ENCODE data around the gene ABTB2. TPM values are rescaled to one million over a fixed set of nuclear protein-coding genes. Genes with fewer than 3 reads are reported as not detected.
A peak's percentile ranks its signal among the peaks of the same experiment; 100 is the strongest.

ABTB2 gene
- total RNA-seq, 1 donor from 2014 or later, result 15.9 TPM

- ATAC-seq (ENCODE audit: poor library complexity) (peak; percentile 7), DNase-seq (no peak)
Observed at GRCh38 chr11:34328632-34328910, 29.2 kb downstream of the ABTB2 start.

GRCh38 chr11:34327804-34328631, 29.8 kb downstream of the ABTB2 start:
- intact Hi-C loops (cut with DNase I), result no loop called here
- DNase-seq, result peak; percentile 66
- ATAC-seq (ENCODE audit: poor library complexity), result peak; percentile 85

More at GRCh38 chr11:34328632-34328910, 29.2 kb downstream of the ABTB2 start:
- intact Hi-C loops (cut with DNase I), result no loop called here

GRCh38 chr11:34324466-34324865, 33.3 kb downstream of the ABTB2 start:
- ATAC-seq (ENCODE audit: poor library complexity), result no peak
- intact Hi-C loops (cut with DNase I), result no loop called here
- no peak for DNase-seq

- DNase-seq, result no peak
- intact Hi-C loops (cut with DNase I), result no loop called here
- ATAC-seq (ENCODE audit: poor library complexity), result no peak
Observed at GRCh38 chr11:34323601-34324000, 34.2 kb downstream of the ABTB2 start.

- intact Hi-C loops (cut with DNase I), result no loop called here
- ATAC-seq (ENCODE audit: poor library complexity), result no peak
- no peak for DNase-seq
Observed at GRCh38 chr11:34318111-34319037, 39.4 kb downstream of the ABTB2 start.

- intact Hi-C loops (cut with DNase I), result no loop called here
- ATAC-seq (ENCODE audit: poor library complexity) (no peak), DNase-seq (no peak)
Observed at GRCh38 chr11:34317666-34318065, 40.1 kb downstream of the ABTB2 start.

- intact Hi-C loops (cut with DNase I), result no loop called here
- no peak for ATAC-seq (ENCODE audit: poor library complexity)
- DNase-seq, result no peak
Observed at GRCh38 chr11:34317036-34317360, 40.8 kb downstream of the ABTB2 start.

GRCh38 chr11:34316347-34317035, 41.3 kb downstream of the ABTB2 start:
- DNase-seq (no peak), ATAC-seq (ENCODE audit: poor library complexity) (peak; percentile 29)
- intact Hi-C loops (cut with DNase I), result no loop called here

- intact Hi-C loops (cut with DNase I), result no loop called here
- ATAC-seq (ENCODE audit: poor library complexity) (no peak), DNase-seq (no peak)
Observed at GRCh38 chr11:34315394-34315793, 42.4 kb downstream of the ABTB2 start.

- intact Hi-C loops (cut with DNase I), result no loop called here
- DNase-seq (no peak), ATAC-seq (ENCODE audit: poor library complexity) (no peak)
Observed at GRCh38 chr11:34314936-34315335, 42.9 kb downstream of the ABTB2 start.

- DNase-seq (no peak), ATAC-seq (ENCODE audit: poor library complexity) (no peak)
- intact Hi-C loops (cut with DNase I), result no loop called here
Observed at GRCh38 chr11:34314176-34314575, 43.6 kb downstream of the ABTB2 start.

- ATAC-seq (ENCODE audit: poor library complexity), result no peak
- DNase-seq, result no peak
- intact Hi-C loops (cut with DNase I), result no loop called here
Observed at GRCh38 chr11:34313099-34313517, 44.7 kb downstream of the ABTB2 start.

GRCh38 chr11:34311126-34311525, 46.7 kb downstream of the ABTB2 start:
- ATAC-seq (ENCODE audit: poor library complexity), result peak; percentile 83
- peak; percentile 58 for DNase-seq
- intact Hi-C loops (cut with DNase I), result no loop called here

GRCh38 chr11:34309965-34310364, 47.8 kb downstream of the ABTB2 start:
- DNase-seq (no peak), ATAC-seq (ENCODE audit: poor library complexity) (no peak)
- intact Hi-C loops (cut with DNase I), result no loop called here

- ATAC-seq (ENCODE audit: poor library complexity) (no peak), DNase-seq (no peak)
- intact Hi-C loops (cut with DNase I), result no loop called here
Observed at GRCh38 chr11:34308913-34309585, 48.8 kb downstream of the ABTB2 start.

- DNase-seq (no peak), ATAC-seq (ENCODE audit: poor library complexity) (no peak)
- intact Hi-C loops (cut with DNase I), result no loop called here
Observed at GRCh38 chr11:34308049-34308912, 49.5 kb downstream of the ABTB2 start.

- intact Hi-C loops (cut with DNase I), result no loop called here
- ATAC-seq (ENCODE audit: poor library complexity) (no peak), DNase-seq (no peak)
Observed at GRCh38 chr11:34305780-34306179, 52.0 kb downstream of the ABTB2 start.

- no peak for ATAC-seq (ENCODE audit: poor library complexity)
- DNase-seq, result no peak
- intact Hi-C loops (cut with DNase I), result no loop called here
Observed at GRCh38 chr11:34305193-34305592, 52.6 kb downstream of the ABTB2 start.

Measured in Right ventricle myocardium superior (tissue), 1 donor.